B cell (primary cell): ENCODE results near the gene ARID1A. TPM values are rescaled to one million over a fixed set of nuclear protein-coding genes. Genes with fewer than 3 reads are reported as not detected.
A peak's percentile ranks its signal among the peaks of the same experiment; 100 is the strongest.

Source experiments
- ATAC-seq: fragments of 200-7000 bp; cut with Tn5 transposase; one replicate; pipeline ENCODE4 v1.10.0; 2021; ENCODE audit warnings: low read depth, mild to moderate bottlenecking, moderate number of reproducible peaks, moderate library complexity
- CTCF ChIA-PET: fragments of 350-600 bp; sonication (Branson Sonifier 250); formaldehyde crosslinking; loops from one replicate; lab custom pipeline; 2021; ENCODE audit warnings: antibody characterized with exemption, inconsistent platforms; lab: Charles Lee
- POLR2A ChIA-PET: fragments of 350-600 bp; sonication (Branson Sonifier 250); formaldehyde crosslinking; loops from one replicate; lab custom pipeline; 2021; ENCODE audit warnings: antibody characterized with exemption; lab: Charles Lee
- DNase-seq: peaks from one replicate; pipeline ENCODE4 v3.0.0; 2013
- H2AFZ ChIP-seq: 2 replicates; pipeline ENCODE4 v1.6.1; 2012; ENCODE audit warnings: mild to moderate bottlenecking, low read depth, low read length; ENCODE audit not compliant: insufficient read depth, poor library complexity, severe bottlenecking
- H3K27ac ChIP-seq, 2 donors: 1 replicate in 1 of 2; 2 replicates in 1 of 2; pipeline ENCODE4 v1.5.1; 2012 to 2013; ENCODE audit warnings: low read length in 2 of 2, mild to moderate bottlenecking in 2 of 2, moderate library complexity in 1 of 2
- H3K27me3 ChIP-seq, 4 experiments: fragments of 200-600 bp in 1 of 4; sonication (generic) in 1 of 4; replicated peaks in 1 of 4; 1 replicate in 2 of 4; 2 replicates in 2 of 4; pipeline versions ENCODE4 v1.6.1 to v1.7.0; 2013 to 2016; ENCODE audit warnings: low read length in 3 of 4, mild to moderate bottlenecking in 2 of 4, mixed read lengths in 1 of 4, moderate library complexity in 1 of 4; ENCODE audit not compliant: insufficient read depth in 4 of 4, control insufficient read depth in 3 of 4; ENCODE audit errors: control extremely low read depth in 1 of 4
- H3K36me3 ChIP-seq, 2 experiments: replicated peaks in 1 of 2; 1 replicate in 1 of 2; 2 replicates in 1 of 2; pipeline versions ENCODE4 v1.6.1 to v1.7.1; 2013; ENCODE audit warnings: low read length in 1 of 2; ENCODE audit not compliant: insufficient read depth in 2 of 2, control insufficient read depth in 1 of 2; ENCODE audit errors: control extremely low read depth in 1 of 2, extremely low read depth in 1 of 2
- H3K4me1 ChIP-seq, 2 donors: fragments of 200-600 bp in 1 of 2; sonication (generic) in 1 of 2; 1 replicate in 1 of 2; 2 replicates in 1 of 2; pipeline versions ENCODE4 v1.5.1 to v1.6.1; 2013 to 2017; ENCODE audit warnings: low read length in 2 of 2; ENCODE audit not compliant: control insufficient read depth in 2 of 2, insufficient read depth in 2 of 2
- H3K4me2 ChIP-seq: replicated peaks from 2 replicates; pipeline ENCODE3; 2012; ENCODE audit warnings: mild to moderate bottlenecking, low read depth, low read length; ENCODE audit not compliant: poor library complexity, severe bottlenecking
- H3K4me3 ChIP-seq, 5 experiments: fragments of 200-600 bp in 1 of 5; sonication (generic) in 1 of 5; 1 replicate in 3 of 5; 2 replicates in 2 of 5; pipeline versions ENCODE4 v1.5.1 to v1.7.0; 2011 to 2016; ENCODE audit warnings: low read length in 4 of 5, mild to moderate bottlenecking in 4 of 5, low read depth in 2 of 5, control low read depth in 1 of 5, moderate library complexity in 1 of 5; ENCODE audit not compliant: insufficient read depth in 1 of 5; ENCODE audit errors: control extremely low read depth in 1 of 5, extremely low read depth in 1 of 5
- H3K79me2 ChIP-seq: fragments of 200-600 bp; sonication (generic); one replicate; pipeline ENCODE4 v1.6.0; 2016; ENCODE audit warnings: low read length; ENCODE audit not compliant: control insufficient read depth, insufficient read depth
- H3K9ac ChIP-seq: fragments of 200-600 bp; sonication (generic); 2 replicates; pipeline ENCODE4 v1.6.1; 2017; ENCODE audit warnings: mild to moderate bottlenecking, low read length, moderate library complexity
- H3K9me3 ChIP-seq, 3 donors: one replicate each; pipeline versions ENCODE4 v1.6.1 to v1.7.1; 2013; ENCODE audit warnings: low read length in 2 of 3; ENCODE audit not compliant: control insufficient read depth in 2 of 3, insufficient read depth in 1 of 3; ENCODE audit errors: control extremely low read depth in 1 of 3
- H4K20me1 ChIP-seq: 2 replicates; pipeline ENCODE4 v1.6.0; 2012; ENCODE audit warnings: mild to moderate bottlenecking, low read length; ENCODE audit not compliant: insufficient read depth, control insufficient read depth, poor library complexity, severe bottlenecking
- H3K27ac Mint-ChIP-seq: one replicate; pipeline ENCODE4 v1.8.0; 2021; ENCODE audit warnings: mixed read lengths
- H3K27me3 Mint-ChIP-seq: one replicate; pipeline ENCODE4 v1.8.0; 2021; ENCODE audit warnings: mixed read lengths
- H3K4me1 Mint-ChIP-seq: one replicate; pipeline ENCODE4 v1.8.0; 2021; ENCODE audit warnings: mixed read lengths
- H3K4me3 Mint-ChIP-seq: one replicate; pipeline ENCODE4 v1.8.0; 2021; ENCODE audit warnings: mixed read lengths
- H3K9me3 Mint-ChIP-seq: one replicate; pipeline ENCODE4 v1.8.0; 2022; ENCODE audit warnings: mixed read lengths; ENCODE audit not compliant: insufficient read depth
- EZH2 ChIP-seq: IDR thresholded peaks from 2 replicates; pipeline ENCODE4 v1.6.1; 2012; ENCODE audit warnings: borderline replicate concordance, low read depth, mild to moderate bottlenecking, moderate library complexity, low read length; ENCODE audit not compliant: insufficient read depth, poor library complexity, severe bottlenecking
- WGBS: methylation state at CpG from one replicate; pipeline ENCODE4 v1.1.5; 2013; ENCODE audit warnings: missing lambda C conversion rate; ENCODE audit not compliant: insufficient coverage; 5-methylcytosine and 5-hydroxymethylcytosine counted together
- intact Hi-C: fragments of 100-400 bp; cut with micrococcal nuclease; formaldehyde crosslinking; loops from one replicate; pipeline ENCODE4 v1.10.0; 2022
- polyA plus RNA-seq: library from polyadenylated mRNA; depleted of rRNA; stranded (reverse); fragments of >200 nt; gene quantifications from 2 replicates; pipeline ENCODE4 v1.2.3, GENCODE V29; 2012
- total RNA-seq, 2 donors: library from RNA; stranded (reverse); fragments of 120-200 nt in 1 of 2; gene quantifications; 1 replicate in 1 of 2; 2 replicates in 1 of 2; pipeline versions ENCODE4 v1.2.3 to v1.2.4, GENCODE V29; 2013 to 2022
- TF ChIP-seq, protein P1 (sequence below): fragments of 200-600 bp; IDR thresholded peaks from one replicate; pipeline ENCODE4 v1.8.0; 2022; ENCODE audit warnings: antibody characterized with exemption, mild to moderate bottlenecking

Gene ARID1A
- total and polyA plus RNA-seq, 2 donors (not counting 1 experiment from before 2014, with no cell fraction given) = 80.7 to 150 TPM

DNA sequence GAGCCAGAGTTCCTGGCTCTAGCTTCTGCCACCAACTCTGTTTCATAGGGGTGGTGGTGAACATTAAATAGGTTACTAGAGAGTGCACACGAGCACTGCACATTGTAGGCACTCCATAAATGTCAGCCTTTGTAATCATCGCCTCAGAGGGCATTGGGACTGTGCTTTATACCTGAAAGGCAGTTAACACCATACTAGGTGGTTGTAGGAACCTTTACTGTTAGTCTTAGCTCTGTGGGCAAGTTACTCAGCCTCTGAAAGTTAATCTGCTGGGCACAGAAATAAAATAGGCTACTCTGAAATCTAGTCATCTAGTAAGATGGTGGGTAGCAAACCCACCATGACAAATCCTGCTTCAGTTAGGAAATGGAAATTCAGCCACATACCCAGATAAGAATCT lies 37.6 kb downstream of the ARID1A start:
- Histone ChIP-seq H3K4me3 (no peak overlapping the region), H3K27me3 (no peaks in the 10 kb centered on the region), H3K9me3 (no peaks in the 10 kb centered on the region), H2AFZ (no peak overlapping the region), H3K27ac (peak overlapping the region in 1 of 2 donors; percentile 37), H3K4me1 (peaks cover 2 to 3% of the 10 kb centered on the region in 2 donors), H4K20me1 (peaks cover 12% of the 10 kb centered on the region), H3K79me2 (peaks cover 98% of the 10 kb centered on the region), H3K4me2 (no peak overlapping the region), H3K36me3 (peaks cover 17 to 79% of the 10 kb centered on the region in 2 experiments), H3K9ac (no peak overlapping the region)
- ATAC-seq (no peak), DNase-seq (no peak)
- intact Hi-C loops = no loop called here
- Mint-ChIP-seq H3K4me1 (peaks cover 37% of the 10 kb centered on the region), H3K4me3 (no peak overlapping the region), H3K9me3 (no peaks in the 10 kb centered on the region), H3K27me3 (no peaks in the 10 kb centered on the region), H3K27ac (peak overlapping the region; percentile 34)
- no peak for TF ChIP-seq EZH2
- TF ChIP-seq, protein P1, sequence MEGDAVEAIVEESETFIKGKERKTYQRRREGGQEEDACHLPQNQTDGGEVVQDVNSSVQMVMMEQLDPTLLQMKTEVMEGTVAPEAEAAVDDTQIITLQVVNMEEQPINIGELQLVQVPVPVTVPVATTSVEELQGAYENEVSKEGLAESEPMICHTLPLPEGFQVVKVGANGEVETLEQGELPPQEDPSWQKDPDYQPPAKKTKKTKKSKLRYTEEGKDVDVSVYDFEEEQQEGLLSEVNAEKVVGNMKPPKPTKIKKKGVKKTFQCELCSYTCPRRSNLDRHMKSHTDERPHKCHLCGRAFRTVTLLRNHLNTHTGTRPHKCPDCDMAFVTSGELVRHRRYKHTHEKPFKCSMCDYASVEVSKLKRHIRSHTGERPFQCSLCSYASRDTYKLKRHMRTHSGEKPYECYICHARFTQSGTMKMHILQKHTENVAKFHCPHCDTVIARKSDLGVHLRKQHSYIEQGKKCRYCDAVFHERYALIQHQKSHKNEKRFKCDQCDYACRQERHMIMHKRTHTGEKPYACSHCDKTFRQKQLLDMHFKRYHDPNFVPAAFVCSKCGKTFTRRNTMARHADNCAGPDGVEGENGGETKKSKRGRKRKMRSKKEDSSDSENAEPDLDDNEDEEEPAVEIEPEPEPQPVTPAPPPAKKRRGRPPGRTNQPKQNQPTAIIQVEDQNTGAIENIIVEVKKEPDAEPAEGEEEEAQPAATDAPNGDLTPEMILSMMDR = no peak
- CTCF ChIA-PET = interaction anchor here (0.7 to 1.3 kb wide), 2 partner anchors 55 to 131 kb away, joined by 3 to 4 read pairs; no protein-coding TSS in a partner anchor
- WGBS = 90% methylated on average over 2 of the region's 2 CpGs
- POLR2A ChIA-PET = no interaction called here

DNA sequence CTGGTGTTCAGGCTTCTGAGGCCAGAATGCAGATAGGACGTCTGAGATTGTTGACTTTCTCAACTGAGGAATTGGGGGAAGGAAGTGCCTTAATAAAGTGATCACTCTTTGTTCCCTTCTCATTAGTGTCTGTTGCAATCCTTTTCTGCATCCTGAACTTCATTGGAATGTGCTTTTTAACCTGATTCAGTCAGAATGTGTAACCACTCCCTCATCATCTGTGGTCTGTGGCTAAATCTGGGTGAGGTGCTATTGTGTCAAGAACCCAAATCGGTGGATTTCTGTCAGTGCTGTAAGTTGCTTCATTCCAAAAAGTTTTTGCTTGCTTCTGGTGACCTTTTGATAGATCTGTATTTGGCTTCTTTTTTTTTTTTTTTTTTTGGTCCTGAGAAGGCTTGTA lies 38.2 kb downstream of the ARID1A start:
- H4K20me1 ChIP-seq = peaks cover 12% of the 10 kb centered on the region

More for the DNA sequence above, 38.2 kb downstream of the ARID1A start:
- no peak for ATAC-seq
- Histone ChIP-seq H3K9ac (no peak overlapping the region), H2AFZ (no peak overlapping the region), H3K36me3 (peaks cover 17 to 79% of the 10 kb centered on the region in 2 experiments), H3K9me3 (no peaks in the 10 kb centered on the region), H3K4me3 (no peak overlapping the region), H3K27ac (peak overlapping the region in 1 of 2 donors; percentile 11), H3K79me2 (peaks cover 98% of the 10 kb centered on the region), H3K4me2 (no peak overlapping the region), H3K27me3 (no peaks in the 10 kb centered on the region), H3K4me1 (peaks cover 5 to 9% of the 10 kb centered on the region in 2 donors)
- no peak for TF ChIP-seq EZH2
- TF ChIP-seq, protein P1 = no peak
- no peak for DNase-seq
- peaks cover 32% of the 10 kb centered on the region for H3K4me1 Mint-ChIP-seq
- WGBS = 48% methylated on average over 2 of the region's 2 CpGs
- POLR2A ChIA-PET = no interaction called here
- H3K27me3 Mint-ChIP-seq = no peaks in the 10 kb centered on the region
- intact Hi-C loops = no loop called here
- CTCF ChIA-PET = interaction anchor here (0.7 kb wide), 1 partner anchor 573 kb away, joined by 3 read pairs; no protein-coding TSS in a partner anchor
- H3K4me3 Mint-ChIP-seq = no peak overlapping the region
- no peaks in the 10 kb centered on the region for H3K9me3 Mint-ChIP-seq
- H3K27ac Mint-ChIP-seq = peak overlapping the region; percentile 56
